Measurements from ENCODE around the gene SPIRE2.
"Not testable (repeated sequence)": the region's sequence is repeated elsewhere in the genome, so short reads cannot be mapped to it uniquely, and the experiment has no call there.

SPIRE2 gene, protein sequence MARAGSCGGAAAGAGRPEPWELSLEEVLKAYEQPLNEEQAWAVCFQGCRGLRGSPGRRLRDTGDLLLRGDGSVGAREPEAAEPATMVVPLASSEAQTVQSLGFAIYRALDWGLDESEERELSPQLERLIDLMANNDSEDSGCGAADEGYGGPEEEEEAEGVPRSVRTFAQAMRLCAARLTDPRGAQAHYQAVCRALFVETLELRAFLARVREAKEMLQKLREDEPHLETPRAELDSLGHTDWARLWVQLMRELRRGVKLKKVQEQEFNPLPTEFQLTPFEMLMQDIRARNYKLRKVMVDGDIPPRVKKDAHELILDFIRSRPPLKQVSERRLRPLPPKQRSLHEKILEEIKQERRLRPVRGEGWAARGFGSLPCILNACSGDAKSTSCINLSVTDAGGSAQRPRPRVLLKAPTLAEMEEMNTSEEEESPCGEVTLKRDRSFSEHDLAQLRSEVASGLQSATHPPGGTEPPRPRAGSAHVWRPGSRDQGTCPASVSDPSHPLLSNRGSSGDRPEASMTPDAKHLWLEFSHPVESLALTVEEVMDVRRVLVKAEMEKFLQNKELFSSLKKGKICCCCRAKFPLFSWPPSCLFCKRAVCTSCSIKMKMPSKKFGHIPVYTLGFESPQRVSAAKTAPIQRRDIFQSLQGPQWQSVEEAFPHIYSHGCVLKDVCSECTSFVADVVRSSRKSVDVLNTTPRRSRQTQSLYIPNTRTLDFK

DNA sequence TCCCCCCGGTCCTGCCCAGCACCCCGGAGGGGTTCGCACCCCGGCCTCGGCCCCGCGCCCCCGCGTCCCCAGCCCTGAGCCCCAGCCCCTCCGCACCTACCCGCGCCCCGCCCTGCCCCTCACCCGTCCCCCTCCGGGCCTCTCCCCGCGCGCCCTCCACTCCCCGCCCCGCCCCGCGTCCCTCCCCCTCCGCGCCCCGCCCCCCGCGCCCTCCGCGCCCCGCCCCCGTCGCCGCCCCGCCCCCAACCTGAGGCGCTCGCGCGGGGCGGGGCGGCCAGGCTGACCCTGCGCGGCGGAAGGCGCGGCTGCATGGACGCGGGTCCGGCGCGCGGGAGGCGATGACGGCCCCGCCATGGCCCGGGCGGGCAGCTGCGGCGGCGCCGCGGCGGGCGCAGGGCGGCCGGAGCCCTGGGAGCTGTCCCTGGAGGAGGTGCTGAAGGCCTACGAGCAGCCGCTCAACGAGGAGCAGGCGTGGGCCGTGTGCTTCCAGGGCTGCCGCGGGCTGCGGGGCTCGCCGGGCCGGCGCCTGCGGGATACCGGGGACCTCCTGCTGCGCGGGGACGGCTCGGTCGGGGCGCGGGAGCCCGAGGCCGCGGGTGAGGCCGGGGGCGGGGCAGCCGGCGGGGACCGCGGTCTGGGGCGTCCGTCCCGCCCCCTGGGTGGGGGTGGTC lies at the start of gene SPIRE2:
Gene SPIRE2, plus strand, starts transcription at position 277 of the 671 bp plus-strand sequence. Its CDS starts 76 bp downstream, at position 353.
- DNase-seq, result peak; percentile 80

DNA sequence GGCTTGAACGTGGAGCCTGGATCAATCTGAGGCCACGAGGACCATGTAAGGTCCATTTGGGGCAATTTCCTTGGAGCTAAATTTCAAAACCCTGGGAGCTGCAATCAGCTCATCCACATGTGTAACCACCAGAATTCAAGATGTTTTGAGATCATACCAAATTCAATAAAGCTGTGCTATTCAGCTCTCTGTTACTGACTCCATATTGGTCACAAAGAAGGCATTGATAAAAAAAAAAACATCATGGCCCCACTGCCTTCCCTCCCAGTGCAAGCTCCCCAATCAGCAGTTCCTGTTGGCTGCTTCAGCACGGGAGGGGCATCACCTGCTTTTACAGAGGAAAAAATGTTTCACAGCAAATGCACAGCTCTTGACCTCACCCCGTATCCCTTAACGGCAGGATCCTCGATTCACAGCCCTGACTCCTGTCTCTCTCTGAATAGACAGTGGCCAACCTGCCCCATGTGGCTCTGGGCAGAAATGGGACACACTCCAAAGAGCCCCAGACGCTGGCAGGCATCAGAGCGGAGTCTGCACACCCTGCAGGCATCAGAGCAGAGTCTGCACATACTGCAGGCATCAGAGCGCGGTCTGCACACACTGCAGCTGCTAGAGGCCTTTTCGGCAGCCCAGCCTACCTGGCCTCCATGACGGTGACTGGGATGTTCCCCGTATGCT lies 48.9 kb upstream of the SPIRE2 start:
- no peak for DNase-seq

DNA sequence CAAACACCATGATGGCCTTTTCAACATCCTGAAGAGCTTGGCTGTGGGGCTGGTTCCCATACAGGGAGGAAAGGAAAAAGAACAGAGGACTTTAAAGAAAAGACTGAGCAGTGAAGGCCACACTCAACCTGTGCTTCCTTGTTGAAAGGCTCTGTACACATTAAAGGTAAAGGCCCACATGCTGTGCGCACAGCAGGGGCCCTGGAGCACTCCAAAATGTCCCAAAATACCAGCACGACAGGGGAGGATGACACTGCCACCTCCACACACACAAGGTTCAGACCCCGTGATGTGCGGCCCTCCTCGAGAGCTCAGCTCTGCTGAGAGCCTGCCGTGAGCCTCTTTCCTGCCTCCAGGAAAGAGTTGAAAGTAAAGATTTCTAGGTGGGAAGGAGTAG lies 48.4 kb upstream of the SPIRE2 start:
- no peak for DNase-seq

DNA sequence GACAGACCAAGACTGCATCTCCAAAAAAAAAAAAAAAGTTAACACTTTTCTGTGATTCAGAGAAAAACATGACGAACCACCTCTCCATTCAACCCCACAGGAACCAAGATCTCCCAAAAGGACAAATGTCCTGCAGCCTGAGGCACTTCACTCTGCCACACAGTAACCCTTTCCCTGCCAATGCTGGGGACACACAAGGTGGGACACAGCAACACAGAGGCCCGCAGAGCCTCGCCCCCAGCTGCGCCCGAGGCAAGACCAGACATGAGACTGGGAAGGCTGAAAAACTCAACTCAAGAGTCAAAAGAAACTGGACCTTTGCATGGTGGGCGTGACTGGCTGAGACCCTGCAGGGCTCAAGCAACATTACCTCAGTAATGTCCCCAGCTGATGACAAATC lies 45.8 kb upstream of the SPIRE2 start:
- no peak for DNase-seq

DNA sequence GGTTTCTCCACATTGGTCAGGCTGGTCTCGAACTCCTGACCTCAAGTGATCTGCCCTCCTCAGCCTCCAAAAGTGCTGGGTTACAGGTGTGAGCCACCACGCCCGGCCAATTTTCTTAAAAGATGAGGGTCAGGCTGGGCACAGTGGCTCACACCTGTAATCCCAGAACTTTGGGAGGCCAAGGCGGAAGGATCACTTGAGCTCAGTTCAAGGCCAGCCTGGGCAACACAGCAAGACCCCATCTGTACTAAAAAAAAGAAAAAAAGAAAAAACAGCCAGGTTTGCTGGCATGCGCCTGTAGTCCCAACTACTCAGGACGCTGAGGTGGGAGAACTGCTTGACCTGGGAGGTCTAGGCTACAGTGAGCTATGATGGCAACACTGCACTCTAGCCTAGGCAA lies 44.3 kb upstream of the SPIRE2 start:
- not testable (repeated sequence) for DNase-seq

DNA sequence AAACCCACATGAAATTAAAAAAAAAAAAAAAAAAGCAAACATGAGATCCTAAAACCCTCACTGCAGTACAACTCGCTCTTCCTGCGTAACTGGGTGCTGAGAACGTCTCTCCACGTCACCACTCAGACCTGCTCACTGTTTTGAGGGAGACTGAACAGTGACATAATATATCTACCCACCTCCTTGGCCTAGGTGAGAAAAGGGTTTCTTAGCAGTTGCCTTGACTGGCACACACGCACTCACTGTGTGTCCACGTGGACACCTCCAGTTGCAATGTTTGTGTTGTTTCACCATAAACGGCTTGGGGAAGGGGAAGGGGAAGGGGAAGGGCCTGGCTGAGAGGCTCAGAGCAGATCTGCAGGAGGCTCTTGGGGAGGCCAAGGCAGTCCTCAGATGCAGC lies 43.9 kb upstream of the SPIRE2 start:
- DNase-seq, result no peak

DNA sequence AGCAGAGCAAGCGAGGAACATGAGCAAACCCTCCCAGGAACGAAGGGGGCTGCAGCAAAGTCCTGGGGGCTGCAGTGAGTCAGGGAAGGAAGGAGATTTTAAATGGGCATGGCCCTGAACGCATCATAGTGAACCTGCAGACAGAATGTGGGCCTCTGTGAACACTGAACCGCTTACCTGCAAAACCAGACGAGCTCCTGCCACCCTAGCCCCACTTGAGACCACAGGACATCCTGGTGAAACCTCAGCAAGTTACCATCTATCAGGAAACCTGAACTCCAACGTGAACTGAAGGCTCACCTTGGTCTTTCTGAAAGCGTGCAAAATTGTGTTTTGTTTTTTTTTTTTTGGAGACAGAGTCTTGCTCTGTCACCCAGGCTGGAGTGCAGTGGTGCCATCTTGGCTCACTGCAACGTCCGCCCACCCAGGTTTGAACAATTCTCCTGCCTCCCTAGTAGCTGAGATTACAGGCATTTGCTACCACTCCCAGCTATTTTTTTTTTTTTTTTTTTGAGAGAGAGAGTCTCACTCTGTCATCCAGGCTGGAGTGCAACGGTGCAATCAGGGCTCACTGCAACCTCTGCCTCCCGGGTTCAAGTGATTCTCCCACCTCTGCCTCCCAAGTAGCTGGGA lies 42.6 kb upstream of the SPIRE2 start:
- DNase-seq, result no peak

DNA sequence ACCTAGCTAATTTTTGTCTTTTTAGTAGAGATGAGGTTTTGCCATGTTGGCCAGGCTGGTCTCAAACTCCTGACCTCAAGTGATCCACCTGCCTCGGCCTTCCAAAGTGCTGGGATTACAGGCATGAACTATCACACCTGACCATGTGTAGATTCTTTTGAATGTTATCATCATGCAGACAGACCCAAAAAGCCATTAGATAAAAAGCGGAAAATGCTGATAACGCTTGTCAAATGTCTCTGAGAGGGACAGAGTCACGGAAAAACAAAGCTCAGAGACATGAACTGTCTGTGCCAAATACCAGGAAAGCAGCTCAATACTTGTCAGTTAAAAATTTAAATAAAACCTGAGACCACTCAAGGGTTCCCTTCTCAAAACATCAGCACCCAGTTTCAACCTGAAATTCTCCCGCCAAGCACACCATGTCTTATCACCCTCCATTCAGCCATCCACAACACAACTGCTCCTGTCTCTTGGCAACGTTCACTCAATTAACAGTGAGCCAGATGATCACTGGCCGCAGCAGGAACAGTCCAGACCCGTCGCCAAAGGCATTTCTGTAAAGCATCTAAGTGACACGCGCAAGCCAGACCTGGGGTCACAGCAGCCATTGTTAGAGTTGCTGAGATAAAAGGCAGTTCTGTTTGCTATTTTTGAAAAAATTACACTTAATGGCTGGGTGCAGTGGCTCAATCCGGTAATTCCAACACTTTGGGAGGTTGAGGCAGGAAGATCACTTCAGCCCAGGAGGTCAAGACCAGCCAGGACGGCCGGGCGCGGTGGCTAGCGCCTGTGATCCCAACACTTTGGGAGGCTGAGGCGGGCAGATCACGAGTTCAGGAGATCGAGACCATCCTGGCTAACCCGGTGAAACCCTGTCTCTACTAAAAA lies 41.6 kb upstream of the SPIRE2 start:
- DNase-seq, result no peak

DNA sequence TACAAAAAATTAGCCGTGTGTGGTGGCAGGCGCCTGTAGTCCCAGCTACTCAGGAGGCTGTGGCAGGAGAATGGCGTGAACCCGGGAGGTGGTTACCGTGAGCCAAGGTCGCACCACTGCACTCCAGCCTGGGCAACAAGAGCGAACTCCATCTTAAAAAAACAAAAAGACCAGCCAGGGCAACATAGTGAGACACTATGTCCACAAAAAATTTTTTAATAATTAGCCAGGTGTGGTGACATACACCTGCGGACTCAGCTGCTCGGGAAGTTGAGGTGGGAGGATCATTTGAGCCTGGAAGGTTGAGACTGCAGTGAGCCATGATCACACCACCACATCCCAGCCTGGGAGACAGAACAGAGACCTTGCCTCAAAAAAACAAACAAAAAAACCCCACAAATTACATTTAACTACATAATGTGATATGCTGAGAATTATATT lies 40.9 kb upstream of the SPIRE2 start:
- no peak for DNase-seq

DNA sequence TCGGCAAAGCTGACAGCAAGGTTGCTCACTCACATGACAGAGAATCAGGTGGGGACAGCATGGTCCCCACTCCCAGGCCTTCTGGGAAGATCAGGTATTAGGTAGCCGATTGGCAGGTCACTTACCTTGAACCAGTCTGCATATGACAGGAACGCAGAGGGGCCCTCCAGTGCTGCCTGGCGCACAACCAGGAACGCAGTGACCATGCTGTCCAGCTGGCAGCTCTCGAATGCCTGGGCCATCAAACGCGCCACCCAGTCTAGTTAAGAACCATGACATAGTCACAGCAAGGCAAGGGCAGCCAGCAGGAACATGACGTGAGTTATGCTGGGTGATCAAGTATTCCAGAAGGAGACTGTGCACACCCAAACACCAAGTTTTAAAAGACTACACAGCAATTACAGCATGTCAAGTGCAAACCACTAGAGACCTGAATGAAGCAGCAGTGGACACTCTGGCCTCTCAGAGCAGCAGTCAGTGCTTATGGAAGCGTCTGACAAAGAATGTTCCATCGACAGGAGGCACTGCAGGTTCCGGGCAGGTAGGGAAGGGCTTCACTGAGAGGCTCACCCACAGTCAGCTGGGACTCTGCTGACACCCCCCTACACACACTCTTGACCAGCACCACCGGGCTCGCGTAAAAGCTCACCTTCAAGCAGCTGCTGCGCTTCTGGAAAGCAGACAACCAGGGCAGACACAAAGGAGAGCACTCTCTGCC lies 36.8 kb upstream of the SPIRE2 start:
- DNase-seq, result no peak

DNA sequence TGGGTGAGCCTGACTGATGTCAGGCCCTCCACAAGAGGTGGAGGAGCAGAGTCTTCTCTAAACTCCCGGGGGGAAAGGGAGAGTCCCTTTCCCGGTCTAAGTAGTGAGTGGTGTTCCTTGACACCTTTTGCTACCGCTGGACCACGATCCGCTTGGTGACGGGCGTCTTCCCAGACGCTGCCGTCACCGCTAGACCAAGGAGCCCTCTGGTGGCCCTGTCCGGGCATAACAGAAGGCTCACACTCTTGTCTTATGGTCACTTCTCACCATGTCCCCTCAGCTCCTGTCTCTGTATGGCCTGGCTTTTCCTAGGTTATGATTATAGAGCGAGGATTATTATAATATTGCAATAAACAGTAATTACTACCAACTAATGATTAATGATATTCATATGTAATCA lies 35.2 kb upstream of the SPIRE2 start:
- DNase-seq, result not testable (repeated sequence)

DNA sequence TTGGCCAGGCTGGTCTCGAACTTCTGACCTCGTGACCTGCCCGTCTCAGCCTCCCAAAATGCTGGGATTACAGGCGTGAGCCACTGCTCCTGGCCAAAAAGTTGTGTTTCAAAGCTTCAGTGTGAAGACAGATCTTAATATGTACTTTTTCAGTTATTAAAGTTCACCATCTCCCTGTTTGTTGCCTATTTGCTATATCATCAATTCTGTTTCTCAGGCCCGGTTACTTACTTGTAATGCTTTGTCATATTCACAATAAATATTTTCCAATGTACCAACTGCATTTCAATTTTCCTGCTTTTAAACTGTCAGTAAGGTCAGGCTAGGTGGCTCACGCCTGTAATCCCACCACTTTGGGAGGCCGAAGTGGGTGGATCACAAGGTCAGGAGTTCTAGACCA lies 34.3 kb upstream of the SPIRE2 start:
- no peak for DNase-seq

DNA sequence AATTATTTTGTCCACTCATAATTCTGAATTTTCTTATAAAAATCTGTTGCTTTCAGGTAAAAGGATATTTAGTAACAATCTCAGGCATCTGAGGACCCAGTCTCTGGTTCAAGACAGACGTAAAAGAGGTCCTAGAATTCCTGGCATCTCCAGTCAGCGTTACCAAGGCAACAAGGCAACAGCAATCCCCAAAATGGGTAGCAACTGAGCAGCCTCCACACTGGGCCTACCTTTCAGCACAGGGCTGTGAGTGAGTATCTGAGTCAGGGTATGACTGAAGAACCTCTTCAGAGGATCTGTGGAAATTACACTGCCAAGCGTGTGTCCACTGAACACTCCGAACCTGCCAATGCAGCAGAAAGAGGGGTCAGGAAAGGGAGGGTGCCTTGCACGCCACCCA lies 32.6 kb upstream of the SPIRE2 start:
- no peak for DNase-seq

DNA sequence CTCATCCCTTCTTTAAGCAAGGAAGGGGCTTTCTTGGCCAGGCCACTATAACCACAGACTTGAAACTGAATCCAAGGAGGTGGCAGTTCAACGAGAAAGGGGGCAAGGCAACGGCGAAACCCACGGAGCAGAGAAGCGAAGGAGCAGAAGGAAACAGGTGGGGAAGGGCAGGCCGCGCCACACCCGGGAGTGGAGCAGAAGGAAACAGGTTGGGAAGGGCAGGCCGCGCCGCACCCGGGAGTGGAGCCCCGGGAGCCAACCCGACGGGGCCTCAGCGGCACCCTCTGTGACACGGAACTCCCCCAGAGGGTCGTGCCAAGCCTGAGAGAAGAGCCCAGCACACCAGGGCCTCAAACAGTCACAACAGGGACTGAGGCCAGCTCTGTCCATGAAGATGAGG lies 32.2 kb upstream of the SPIRE2 start:
- DNase-seq, result no peak

DNA sequence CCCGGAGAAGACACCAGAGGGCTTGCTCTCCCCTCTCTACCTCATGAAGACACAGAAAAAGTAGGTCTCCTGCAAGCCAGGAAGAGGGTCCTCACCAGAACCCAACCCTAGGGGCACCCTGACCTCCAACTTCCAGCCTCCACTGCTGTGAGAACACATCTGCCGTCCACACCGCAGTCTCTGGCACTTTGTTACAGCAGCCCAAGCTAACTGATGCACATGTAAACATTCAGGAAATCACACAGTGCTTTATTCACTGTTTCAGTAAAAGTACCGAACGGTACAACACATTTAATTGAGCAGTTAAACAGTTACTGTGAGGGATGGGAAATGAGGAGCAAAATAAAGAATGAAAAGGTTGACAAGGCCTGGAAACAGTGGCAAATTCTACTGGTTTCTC lies 30.1 kb upstream of the SPIRE2 start:
- DNase-seq, result no peak

DNA sequence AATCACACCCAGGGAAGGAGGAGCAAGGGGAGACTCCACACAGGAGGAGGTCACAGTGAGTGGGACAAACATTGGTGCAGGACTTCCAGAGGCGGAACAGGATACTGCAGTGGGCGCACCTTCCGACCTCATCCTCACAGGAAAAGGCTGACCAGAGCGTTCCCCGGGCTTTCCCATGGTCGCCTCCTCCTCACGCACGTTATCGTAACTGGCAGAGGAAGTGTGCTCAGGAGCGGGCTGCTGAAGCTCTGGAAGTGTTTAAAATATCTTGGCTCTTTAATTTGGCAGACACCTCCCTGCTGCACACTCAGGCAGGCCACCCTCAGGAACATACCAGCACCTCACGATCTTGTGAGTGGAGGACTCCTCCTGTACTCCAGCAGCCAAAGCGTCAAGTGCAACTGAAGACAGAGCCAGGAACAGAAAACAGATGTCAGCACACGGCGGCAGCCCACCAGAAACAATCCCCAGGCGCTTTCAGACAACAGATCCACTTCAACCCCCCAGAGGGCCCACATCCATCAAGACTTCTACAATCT lies 29.4 kb upstream of the SPIRE2 start:
- no peak for DNase-seq

DNA sequence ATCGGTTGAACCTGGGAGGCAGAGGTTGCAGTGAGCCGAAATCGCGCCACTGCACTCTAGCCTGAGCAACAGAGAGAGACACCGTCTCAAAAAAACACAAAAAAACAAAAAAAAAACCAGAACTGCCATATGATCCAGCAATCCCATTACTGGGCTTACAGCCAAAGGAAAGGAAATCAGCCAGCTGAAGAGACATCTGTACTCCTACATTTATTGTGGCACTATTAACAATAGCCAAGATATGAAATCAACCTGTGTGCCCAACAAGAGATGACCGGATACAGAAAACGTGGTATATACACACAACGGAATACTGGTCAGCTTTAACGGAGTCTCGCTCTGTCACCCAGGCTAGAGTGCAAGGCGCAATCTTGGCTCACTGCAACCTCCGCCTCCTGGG lies 26.5 kb upstream of the SPIRE2 start:
- no peak for DNase-seq

DNA sequence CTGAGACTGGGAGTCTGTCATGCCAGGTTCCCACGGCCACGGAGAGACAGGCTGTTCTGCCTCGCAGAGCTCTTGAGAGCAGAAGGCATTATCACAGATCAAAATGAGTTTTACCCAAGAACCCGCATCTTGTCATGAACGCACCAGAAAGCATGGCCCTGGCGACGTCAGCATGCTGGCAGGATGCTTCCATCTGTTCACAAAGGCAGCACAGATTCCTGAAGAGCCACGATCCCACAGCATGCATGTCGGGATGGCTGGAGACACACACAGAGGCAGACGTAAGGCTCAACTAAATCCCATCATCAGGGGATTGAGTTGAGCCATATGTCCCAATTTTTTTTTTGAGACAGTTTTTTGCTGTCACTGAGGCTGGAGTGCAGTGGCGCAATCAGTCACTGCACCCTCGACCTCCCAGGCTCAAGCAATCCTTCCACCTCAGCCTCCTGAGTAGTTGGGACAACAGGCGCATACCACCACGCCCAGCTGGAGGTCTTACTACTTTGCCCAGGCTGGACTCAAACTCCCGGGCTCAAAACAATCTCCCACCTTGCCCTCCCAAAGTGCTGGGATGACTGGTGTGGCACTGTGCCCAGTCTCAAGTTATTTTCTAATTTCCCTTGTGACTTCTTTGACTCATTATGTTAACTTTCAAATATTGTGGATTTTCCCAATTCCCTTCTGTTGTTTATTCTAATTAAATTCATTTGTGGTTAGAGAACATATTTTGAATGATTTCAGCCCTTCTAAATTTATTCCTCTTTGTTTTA lies 23.0 kb upstream of the SPIRE2 start:
- no peak for DNase-seq

DNA sequence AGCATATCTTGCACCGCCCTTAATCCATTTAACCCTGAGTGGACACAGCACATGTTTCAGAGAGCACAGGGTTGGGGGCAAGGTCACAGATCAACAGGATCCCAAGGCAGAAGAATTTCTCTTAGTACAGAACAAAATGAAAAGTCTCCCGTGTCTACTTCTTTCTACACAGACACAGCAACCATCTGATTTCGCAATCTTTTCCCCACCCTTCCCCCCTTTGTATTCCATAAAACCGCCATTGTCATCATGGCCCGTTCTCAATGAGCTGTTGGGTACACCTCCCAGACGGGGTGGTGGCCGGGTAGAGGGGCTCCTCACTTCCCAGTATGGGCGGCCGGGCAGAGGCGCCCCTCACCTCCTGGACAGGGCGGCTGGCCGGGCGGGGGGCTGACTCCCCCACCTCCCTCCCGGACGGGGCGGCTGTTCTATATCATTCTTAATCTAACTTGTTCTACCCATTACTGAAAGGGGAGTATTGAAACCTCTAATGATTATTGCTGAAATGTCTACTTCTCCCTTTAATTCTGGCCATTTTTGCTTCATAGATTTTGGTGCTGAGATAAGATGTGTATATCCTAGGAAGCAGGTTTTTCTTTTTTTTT lies 21.6 kb upstream of the SPIRE2 start:
- DNase-seq, result not testable (repeated sequence)
